DND-41 (cell line): Measurements from ENCODE around the gene EFTUD2.

Source experiments
- EZH2 ChIP-seq: IDR thresholded peaks from 3 replicates; pipeline ENCODE4 v1.6.1; 2012; ENCODE audit warnings: borderline replicate concordance, low read depth, mild to moderate bottlenecking, moderate library complexity, low read length, inconsistent platforms; ENCODE audit not compliant: severe bottlenecking
- TF ChIP-seq, protein P1 (sequence below): IDR thresholded peaks from 2 replicates; pipeline ENCODE4 v1.5.1; 2012; ENCODE audit warnings: borderline replicate concordance, low read length, moderate library complexity, mild to moderate bottlenecking; ENCODE audit not compliant: poor library complexity, severe bottlenecking; ENCODE audit errors: extremely low read depth

DNA sequence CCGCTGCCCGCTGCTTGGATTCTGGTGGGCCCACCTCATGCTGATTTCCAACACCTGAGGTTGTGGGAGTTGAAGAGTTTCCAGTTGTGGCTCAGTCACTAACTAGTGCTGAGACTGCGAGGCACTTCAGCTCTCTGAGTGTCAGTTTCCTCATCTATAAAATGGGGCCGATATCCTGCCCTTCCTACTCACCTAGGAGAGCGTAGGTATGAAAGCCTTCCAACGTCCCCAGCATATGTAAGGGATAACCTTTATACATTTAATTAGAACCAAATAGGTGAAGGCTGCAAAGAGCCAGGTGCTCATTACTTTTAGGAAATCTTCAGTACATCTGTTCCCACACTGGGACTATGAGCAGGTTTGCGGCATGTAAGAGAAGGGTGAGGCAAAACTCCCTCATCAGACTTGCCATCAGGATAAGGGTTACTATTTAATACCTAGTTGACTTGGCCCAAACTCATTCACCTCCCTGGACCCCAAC is 49.1 kb upstream of the EFTUD2 start:
- TF ChIP-seq, protein P1, sequence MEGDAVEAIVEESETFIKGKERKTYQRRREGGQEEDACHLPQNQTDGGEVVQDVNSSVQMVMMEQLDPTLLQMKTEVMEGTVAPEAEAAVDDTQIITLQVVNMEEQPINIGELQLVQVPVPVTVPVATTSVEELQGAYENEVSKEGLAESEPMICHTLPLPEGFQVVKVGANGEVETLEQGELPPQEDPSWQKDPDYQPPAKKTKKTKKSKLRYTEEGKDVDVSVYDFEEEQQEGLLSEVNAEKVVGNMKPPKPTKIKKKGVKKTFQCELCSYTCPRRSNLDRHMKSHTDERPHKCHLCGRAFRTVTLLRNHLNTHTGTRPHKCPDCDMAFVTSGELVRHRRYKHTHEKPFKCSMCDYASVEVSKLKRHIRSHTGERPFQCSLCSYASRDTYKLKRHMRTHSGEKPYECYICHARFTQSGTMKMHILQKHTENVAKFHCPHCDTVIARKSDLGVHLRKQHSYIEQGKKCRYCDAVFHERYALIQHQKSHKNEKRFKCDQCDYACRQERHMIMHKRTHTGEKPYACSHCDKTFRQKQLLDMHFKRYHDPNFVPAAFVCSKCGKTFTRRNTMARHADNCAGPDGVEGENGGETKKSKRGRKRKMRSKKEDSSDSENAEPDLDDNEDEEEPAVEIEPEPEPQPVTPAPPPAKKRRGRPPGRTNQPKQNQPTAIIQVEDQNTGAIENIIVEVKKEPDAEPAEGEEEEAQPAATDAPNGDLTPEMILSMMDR = no peak
- no peak for TF ChIP-seq EZH2
